NCI-H82 treated with DMSO at 0.1 percent for 48 hours (cell line): ENCODE data around the gene LAMA1.
A peak's percentile ranks its signal among the peaks of the same experiment; 100 is the strongest.

Experiments used
- DNase-seq: peaks from one replicate; lab custom pipeline; 2025; ENCODE audit not compliant: unreplicated experiment; lab: John Stamatoyannopoulos, UW

The LAMA1 gene

GRCh38 chr18:6920099-6920955, 197.3 kb downstream of the LAMA1 start:
- peak; percentile 60 for DNase-seq

DNA sequence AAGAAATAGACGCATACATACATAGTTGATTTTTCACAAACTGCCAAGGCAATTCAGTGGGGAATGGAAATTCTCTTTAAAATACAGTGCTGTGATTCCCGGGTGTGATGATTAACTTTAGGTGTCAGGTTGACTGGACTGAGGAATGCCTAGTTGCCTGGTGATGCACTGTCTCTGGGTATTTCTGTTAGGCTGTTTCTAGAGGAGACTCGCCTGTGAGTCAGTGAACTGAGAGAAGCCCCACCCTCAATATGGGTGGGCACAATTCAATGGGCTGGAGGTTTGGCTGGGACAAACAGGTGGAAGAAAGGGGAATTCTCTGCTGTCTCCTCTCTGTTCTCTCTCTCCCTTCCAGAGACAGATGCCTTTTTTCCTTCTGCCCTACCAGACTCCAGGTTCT, 200.5 kb downstream of the LAMA1 start:
- no peak for DNase-seq

- no peak for DNase-seq
These were observed 216.2 kb downstream of the LAMA1 start for GRCh38 chr18:6901286-6901926.

DNA sequence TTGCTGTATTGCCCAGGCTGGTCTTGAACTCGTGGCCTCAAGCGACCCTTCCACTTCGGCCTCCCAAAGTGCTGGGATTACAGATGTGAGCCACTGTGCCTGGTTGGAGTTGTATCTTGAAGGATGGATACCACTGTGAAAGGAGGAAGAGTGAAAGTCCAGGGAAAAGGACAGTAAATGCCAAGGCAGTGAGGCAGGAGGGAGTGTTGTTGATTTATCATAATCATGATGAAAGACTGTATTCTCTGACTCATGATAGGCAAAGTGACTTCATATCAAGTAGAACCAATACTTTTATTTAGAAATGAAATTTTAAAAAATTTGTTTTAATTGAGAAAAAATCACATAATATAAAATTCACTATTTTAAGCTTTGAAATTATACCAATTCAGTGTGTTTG, 225.8 kb downstream of the LAMA1 start:
- DNase-seq: no peak
